Hepatocyte (in vitro differentiated cells): ENCODE data around the gene NUMB.

Experiments used
- EZH2phosphoT487 ChIP-seq: fragments of 200-600 bp; sonication (generic); IDR thresholded peaks from one replicate; pipeline ENCODE4 v1.6.1; 2018; ENCODE audit warnings: antibody characterized with exemption, mild to moderate bottlenecking, low read depth, moderate library complexity; ENCODE audit not compliant: unreplicated experiment, severe bottlenecking
- TF ChIP-seq, protein P1 (sequence below): fragments of 200-600 bp; sonication (generic); IDR thresholded peaks from 2 replicates; pipeline ENCODE4 v1.5.1; 2016; ENCODE audit warnings: antibody characterized with exemption, mild to moderate bottlenecking; ENCODE audit not compliant: poor library complexity

- no peak for TF ChIP-seq EZH2phosphoT487
- TF ChIP-seq, protein P1, sequence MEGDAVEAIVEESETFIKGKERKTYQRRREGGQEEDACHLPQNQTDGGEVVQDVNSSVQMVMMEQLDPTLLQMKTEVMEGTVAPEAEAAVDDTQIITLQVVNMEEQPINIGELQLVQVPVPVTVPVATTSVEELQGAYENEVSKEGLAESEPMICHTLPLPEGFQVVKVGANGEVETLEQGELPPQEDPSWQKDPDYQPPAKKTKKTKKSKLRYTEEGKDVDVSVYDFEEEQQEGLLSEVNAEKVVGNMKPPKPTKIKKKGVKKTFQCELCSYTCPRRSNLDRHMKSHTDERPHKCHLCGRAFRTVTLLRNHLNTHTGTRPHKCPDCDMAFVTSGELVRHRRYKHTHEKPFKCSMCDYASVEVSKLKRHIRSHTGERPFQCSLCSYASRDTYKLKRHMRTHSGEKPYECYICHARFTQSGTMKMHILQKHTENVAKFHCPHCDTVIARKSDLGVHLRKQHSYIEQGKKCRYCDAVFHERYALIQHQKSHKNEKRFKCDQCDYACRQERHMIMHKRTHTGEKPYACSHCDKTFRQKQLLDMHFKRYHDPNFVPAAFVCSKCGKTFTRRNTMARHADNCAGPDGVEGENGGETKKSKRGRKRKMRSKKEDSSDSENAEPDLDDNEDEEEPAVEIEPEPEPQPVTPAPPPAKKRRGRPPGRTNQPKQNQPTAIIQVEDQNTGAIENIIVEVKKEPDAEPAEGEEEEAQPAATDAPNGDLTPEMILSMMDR = no peak
Measured at GRCh38 chr14:73432124-73432523, 26.2 kb downstream of the NUMB start.
